Measurements from ENCODE around the gene SHANK2. TPM values are rescaled to one million over a fixed set of nuclear protein-coding genes. Genes with fewer than 3 reads are reported as not detected.

SHANK2 gene
- total RNA-seq, 4 donors from 2014 or later: 10.8 to 25.3 (median 15.6) TPM

- Histone ChIP-seq H3K27me3 (peaks cover 0 to 33% (median 0%) of the 10 kb centered on the region in 4 donors), H3K36me3 (no peaks in the 10 kb centered on the region), H3K9me3 (no peaks in the 10 kb centered on the region), H3K4me3 (no peak overlapping the region), H3K4me1 (peaks cover 0 to 19% (median 18%) of the 10 kb centered on the region in 4 donors), H3K27ac (replicated peaks in 1 of 4) (no peak overlapping the region)
- 98% methylated on average over 6 of the region's 10 CpGs for whole genome bisulfite sequencing
- no peak for DNase-seq (ENCODE audit: extremely low spot score)
- TF ChIP-seq, protein P1, sequence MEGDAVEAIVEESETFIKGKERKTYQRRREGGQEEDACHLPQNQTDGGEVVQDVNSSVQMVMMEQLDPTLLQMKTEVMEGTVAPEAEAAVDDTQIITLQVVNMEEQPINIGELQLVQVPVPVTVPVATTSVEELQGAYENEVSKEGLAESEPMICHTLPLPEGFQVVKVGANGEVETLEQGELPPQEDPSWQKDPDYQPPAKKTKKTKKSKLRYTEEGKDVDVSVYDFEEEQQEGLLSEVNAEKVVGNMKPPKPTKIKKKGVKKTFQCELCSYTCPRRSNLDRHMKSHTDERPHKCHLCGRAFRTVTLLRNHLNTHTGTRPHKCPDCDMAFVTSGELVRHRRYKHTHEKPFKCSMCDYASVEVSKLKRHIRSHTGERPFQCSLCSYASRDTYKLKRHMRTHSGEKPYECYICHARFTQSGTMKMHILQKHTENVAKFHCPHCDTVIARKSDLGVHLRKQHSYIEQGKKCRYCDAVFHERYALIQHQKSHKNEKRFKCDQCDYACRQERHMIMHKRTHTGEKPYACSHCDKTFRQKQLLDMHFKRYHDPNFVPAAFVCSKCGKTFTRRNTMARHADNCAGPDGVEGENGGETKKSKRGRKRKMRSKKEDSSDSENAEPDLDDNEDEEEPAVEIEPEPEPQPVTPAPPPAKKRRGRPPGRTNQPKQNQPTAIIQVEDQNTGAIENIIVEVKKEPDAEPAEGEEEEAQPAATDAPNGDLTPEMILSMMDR (IDR thresholded peaks at IDR 0.05): no peak
- TF ChIP-seq POLR2A (IDR thresholded peaks at IDR 0.05; ENCODE audit: low read depth) (no peak), POLR2AphosphoS5 (IDR thresholded peaks at IDR 0.05) (no peak), EP300 (IDR thresholded peaks at IDR 0.05) (no peak)
- intact Hi-C loops (cut with DNase I): no loop called here
These were observed 42.7 kb downstream of the SHANK2 start for GRCh38 chr11:71209656-71210055.

- no peak for TF ChIP-seq EP300 (IDR thresholded peaks at IDR 0.05)
- no peak for TF ChIP-seq POLR2AphosphoS5 (IDR thresholded peaks at IDR 0.05)
- TF ChIP-seq POLR2A (IDR thresholded peaks at IDR 0.05; ENCODE audit: low read depth): no peak
- TF ChIP-seq, protein P1 (IDR thresholded peaks at IDR 0.05): no peak
- Histone ChIP-seq H3K4me1 (peaks cover 0 to 19% (median 18%) of the 10 kb centered on the region in 4 donors), H3K4me3 (no peak overlapping the region), H3K9me3 (no peaks in the 10 kb centered on the region), H3K27ac (replicated peaks in 1 of 4) (no peak overlapping the region), H3K36me3 (no peaks in the 10 kb centered on the region), H3K27me3 (peaks cover 0 to 33% (median 0%) of the 10 kb centered on the region in 4 donors)
- DNase-seq (ENCODE audit: extremely low spot score): no peak
- intact Hi-C loops (cut with DNase I): no loop called here
- WGBS: 96% methylated on average over 7 of the region's 7 CpGs
These were observed 43.2 kb downstream of the SHANK2 start for GRCh38 chr11:71209181-71209580.

GRCh38 chr11:71208011-71208774, 44.2 kb downstream of the SHANK2 start:
- H3K4me1 ChIP-seq: peaks cover 0 to 16% (median 14%) of the 10 kb centered on the region in 4 donors
- WGBS: 92% methylated on average over 9 of the region's 9 CpGs
- intact Hi-C loops (cut with DNase I): no loop called here
- TF ChIP-seq EP300 (IDR thresholded peaks at IDR 0.05) (no peak), POLR2A (IDR thresholded peaks at IDR 0.05; ENCODE audit: low read depth) (no peak), POLR2AphosphoS5 (IDR thresholded peaks at IDR 0.05) (no peak)
- H3K9me3 ChIP-seq: no peaks in the 10 kb centered on the region
- no peaks in the 10 kb centered on the region for H3K36me3 ChIP-seq
- no peak for DNase-seq (ENCODE audit: extremely low spot score)
- H3K27me3 ChIP-seq: peaks cover 0 to 37% (median 0%) of the 10 kb centered on the region in 4 donors
- H3K4me3 ChIP-seq: no peak overlapping the region
- no peak overlapping the region for H3K27ac ChIP-seq (replicated peaks in 1 of 4)

DNA sequence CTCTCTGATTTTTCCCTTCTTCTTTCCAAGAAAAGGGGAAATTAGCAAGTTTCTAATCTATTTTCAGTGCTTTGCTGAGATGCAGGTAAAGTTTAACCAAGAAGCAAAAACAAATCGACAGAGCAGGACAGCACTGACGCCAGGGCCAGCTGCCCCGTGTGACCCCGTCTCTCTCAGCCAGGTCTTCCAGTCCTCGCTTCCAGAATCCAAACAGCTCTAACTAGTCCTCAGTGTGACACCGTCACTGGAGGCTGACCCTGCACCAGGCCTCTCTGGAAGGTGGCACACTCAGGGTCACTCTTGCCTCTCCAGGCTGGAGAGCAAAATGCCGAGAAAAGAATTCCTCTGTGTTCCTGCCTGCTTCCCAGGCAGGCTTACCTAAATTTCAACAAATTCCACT, 44.8 kb downstream of the SHANK2 start:
- Histone ChIP-seq H3K4me3 (no peak overlapping the region), H3K27ac (replicated peaks in 1 of 4) (no peak overlapping the region), H3K4me1 (peaks cover 0 to 11% (median 10%) of the 10 kb centered on the region in 4 donors), H3K9me3 (no peaks in the 10 kb centered on the region), H3K27me3 (peaks cover 0 to 33% (median 0%) of the 10 kb centered on the region in 4 donors), H3K36me3 (no peaks in the 10 kb centered on the region)
- intact Hi-C loops (cut with DNase I): no loop called here
- 96% methylated on average over 7 of the region's 7 CpGs for WGBS
- DNase-seq (ENCODE audit: extremely low spot score): no peak
- TF ChIP-seq, protein P1 (IDR thresholded peaks at IDR 0.05): no peak
- TF ChIP-seq POLR2A (IDR thresholded peaks at IDR 0.05; ENCODE audit: low read depth): no peak
- TF ChIP-seq POLR2AphosphoS5 (IDR thresholded peaks at IDR 0.05): no peak
- TF ChIP-seq EP300 (IDR thresholded peaks at IDR 0.05): no peak

DNA sequence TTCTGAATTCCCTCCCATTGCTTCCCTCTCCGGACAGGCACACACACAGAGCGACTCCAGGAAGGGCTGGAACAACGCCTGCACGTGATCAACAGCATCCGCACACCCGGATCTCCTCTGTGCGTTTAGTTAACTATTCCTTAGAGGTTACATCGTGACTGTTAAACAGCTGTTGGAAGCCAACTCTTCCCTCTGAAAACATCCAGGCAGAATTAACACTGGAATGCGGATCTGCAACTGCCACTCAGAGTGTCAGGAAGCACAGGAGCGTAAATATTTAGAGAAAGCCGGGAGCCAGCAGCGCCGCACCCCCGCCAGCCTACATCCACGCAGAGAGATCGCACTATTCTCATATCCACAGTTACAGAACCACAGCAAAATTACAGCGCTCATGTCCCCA, 46.2 kb downstream of the SHANK2 start:
- intact Hi-C loops (cut with DNase I): no loop called here
- DNase-seq (ENCODE audit: extremely low spot score): no peak
- Histone ChIP-seq H3K27me3 (peaks cover 0 to 38% (median 0%) of the 10 kb centered on the region in 4 donors), H3K27ac (replicated peaks in 1 of 4) (no peak overlapping the region), H3K36me3 (no peaks in the 10 kb centered on the region), H3K9me3 (no peaks in the 10 kb centered on the region), H3K4me1 (peaks cover 0 to 11% (median 10%) of the 10 kb centered on the region in 4 donors), H3K4me3 (peak overlapping the region in 2 of 4 donors; percentile 16 to 24)
- TF ChIP-seq POLR2A (IDR thresholded peaks at IDR 0.05; ENCODE audit: low read depth) (no peak), EP300 (IDR thresholded peaks at IDR 0.05) (no peak), POLR2AphosphoS5 (IDR thresholded peaks at IDR 0.05) (no peak)
- TF ChIP-seq, protein P1 (IDR thresholded peaks at IDR 0.05): no peak
- WGBS: 17% methylated on average over 17 of the region's 17 CpGs
